Thyroid gland (tissue), 4 donors: Measurements from ENCODE around the gene UBXN10.

ENCODE experiments used
- CTCF ChIP-seq, 6 experiments: fragments of 200-600 bp in 3 of 6; fragments of 450-650 bp in 3 of 6; sonication (generic) in 3 of 6; IDR thresholded peaks; one replicate each; pipeline ENCODE4 v1.5.1; 2016 to 2019; ENCODE audit warnings: antibody characterized with exemption in 6 of 6, mild to moderate bottlenecking in 2 of 6, inconsistent platforms in 1 of 6, moderate library complexity in 1 of 6
- POLR2A ChIP-seq, 2 donors: fragments of 450-650 bp; IDR thresholded peaks; one replicate each; pipeline ENCODE4 v1.6.1; 2017; ENCODE audit warnings: antibody characterized with exemption in 2 of 2, mild to moderate bottlenecking in 2 of 2, moderate library complexity in 1 of 2

- TF ChIP-seq CTCF (IDR thresholded peaks at IDR 0.05) = no peak
- no peak for TF ChIP-seq POLR2A (IDR thresholded peaks at IDR 0.05)
These were observed 17.1 kb upstream of the UBXN10 start for GRCh38 chr1:20168564-20169491.
